Measurements from ENCODE around the gene MAT1A. TPM values are rescaled to one million over a fixed set of nuclear protein-coding genes. Genes with fewer than 3 reads are reported as not detected.
"Not testable (repeated sequence)": the region's sequence is repeated elsewhere in the genome, so short reads cannot be mapped to it uniquely, and the experiment has no call there.

MAT1A gene
- total RNA-seq, 4 donors from 2014 or later = not detected

DNA sequence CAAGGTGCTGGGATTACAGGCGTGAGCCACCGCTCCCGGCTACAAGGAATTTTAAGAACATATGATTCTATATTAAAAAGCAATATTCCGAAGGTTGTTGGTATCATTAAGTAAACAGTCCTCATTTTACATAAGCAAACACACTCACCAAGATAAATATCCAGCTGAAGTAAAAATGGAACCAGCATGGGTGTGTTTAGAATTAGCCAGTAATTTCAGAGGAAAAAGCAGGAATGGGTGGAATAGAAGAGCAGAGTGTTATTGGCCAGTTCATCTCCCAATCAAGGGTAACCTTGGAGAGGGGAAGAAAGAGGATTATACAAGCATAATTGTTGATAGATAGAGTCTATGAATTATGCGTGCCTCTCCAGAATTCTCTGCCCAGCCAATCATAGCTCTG, 31.7 kb upstream of the MAT1A start:
- ATAC-seq (ENCODE audit: low FRiP score) (no peak), DNase-seq (ENCODE audit: low spot score) (no peak)
- TF ChIP-seq, protein P1, sequence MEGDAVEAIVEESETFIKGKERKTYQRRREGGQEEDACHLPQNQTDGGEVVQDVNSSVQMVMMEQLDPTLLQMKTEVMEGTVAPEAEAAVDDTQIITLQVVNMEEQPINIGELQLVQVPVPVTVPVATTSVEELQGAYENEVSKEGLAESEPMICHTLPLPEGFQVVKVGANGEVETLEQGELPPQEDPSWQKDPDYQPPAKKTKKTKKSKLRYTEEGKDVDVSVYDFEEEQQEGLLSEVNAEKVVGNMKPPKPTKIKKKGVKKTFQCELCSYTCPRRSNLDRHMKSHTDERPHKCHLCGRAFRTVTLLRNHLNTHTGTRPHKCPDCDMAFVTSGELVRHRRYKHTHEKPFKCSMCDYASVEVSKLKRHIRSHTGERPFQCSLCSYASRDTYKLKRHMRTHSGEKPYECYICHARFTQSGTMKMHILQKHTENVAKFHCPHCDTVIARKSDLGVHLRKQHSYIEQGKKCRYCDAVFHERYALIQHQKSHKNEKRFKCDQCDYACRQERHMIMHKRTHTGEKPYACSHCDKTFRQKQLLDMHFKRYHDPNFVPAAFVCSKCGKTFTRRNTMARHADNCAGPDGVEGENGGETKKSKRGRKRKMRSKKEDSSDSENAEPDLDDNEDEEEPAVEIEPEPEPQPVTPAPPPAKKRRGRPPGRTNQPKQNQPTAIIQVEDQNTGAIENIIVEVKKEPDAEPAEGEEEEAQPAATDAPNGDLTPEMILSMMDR (IDR thresholded peaks at IDR 0.05) = no peak

DNA sequence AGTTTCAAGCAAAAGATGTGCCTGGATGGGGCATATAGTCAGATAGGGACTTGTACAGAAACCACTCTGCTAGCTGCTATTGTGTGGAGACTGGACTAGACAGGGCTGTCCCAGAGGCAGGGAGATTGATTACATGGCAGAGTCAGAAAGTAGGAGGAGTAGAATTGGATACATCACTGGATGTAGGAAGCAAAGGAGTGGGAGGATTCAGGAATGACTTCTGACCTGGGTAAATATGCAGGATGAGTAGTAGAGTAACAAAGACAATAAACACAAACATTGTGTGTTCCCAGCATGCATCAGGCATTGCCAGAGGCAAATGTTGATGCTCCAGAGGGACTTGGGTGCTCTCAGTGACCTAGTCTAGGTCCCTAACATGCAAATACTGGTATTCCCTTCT, 30.9 kb upstream of the MAT1A start:
- TF ChIP-seq, protein P1 (IDR thresholded peaks at IDR 0.05) = no peak
- ATAC-seq (ENCODE audit: low FRiP score) (no peak), DNase-seq (ENCODE audit: low spot score) (no peak)

DNA sequence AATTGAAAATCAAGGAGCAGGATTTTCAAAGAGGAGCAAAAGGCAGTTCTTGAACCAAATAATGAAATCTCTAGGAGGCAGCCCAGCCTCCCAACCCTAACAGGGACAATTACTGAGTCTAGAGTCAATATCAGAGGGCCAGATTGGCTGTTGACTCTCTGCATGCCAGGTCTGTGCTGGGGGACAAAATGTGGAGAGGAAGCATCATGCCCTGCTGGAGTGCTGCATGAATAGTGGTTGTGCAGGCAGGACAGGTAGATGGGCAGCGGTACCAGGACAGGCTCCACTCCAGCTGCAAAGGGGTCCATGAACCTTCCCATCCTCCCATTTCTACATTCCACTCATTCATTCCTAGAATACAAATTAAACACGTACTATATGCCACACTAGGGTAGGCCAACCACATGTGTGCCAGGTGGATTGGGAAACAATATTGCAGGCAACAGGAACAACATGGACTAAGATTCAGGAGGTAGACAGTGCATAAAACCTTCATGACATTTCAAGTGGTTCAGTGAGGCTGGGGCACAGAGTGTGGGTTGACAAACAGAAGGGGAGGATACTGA, 30.4 kb upstream of the MAT1A start:
- no peak for ATAC-seq (ENCODE audit: low FRiP score)
- no peak for DNase-seq (ENCODE audit: low spot score)
- TF ChIP-seq, protein P1 (IDR thresholded peaks at IDR 0.05) = no peak

DNA sequence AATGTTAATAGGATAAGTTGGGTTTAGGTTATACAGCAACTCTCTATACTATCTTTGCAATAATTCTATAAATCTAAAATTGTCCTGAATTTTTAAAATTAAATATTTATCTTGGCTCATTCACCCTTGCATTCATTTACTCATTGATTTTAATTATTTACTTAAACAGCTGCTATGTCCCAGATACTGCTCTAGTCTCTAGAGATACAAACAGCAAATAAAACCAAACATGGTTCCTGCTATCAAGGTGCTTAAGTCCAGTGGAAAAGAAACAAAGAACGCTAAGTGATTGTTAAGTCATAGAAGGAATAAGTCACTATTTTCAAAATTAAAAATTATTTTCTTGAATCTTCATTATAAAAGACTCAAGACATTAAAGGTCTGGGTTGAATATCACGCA, 29.9 kb upstream of the MAT1A start:
- ATAC-seq (ENCODE audit: low FRiP score) = no peak
- TF ChIP-seq, protein P1 (IDR thresholded peaks at IDR 0.05) = no peak

DNA sequence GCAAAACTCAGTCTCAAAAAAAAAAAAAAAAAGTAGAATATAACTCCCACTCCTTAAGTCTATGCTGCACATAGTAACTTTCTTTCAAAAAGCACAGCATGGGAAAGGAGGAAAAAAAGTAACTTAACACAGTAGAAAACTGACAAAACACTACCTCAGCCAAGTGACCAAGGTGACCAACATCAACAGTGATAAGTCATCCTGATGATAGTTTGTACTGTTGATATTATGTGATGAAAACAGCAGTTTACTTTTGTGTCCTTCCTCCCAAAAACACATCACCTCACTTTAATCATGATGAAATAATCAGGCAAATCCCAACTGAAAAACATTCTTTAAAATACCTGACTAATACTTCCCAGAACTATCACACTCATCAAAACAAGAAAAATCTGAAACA, 29.3 kb upstream of the MAT1A start:
- TF ChIP-seq, protein P1 (IDR thresholded peaks at IDR 0.05) = no peak
- DNase-seq (ENCODE audit: low spot score) (no peak), ATAC-seq (ENCODE audit: low FRiP score) (no peak)

More for the DNA sequence above, 29.9 kb upstream of the MAT1A start:
- no peak for DNase-seq (ENCODE audit: low spot score)

DNA sequence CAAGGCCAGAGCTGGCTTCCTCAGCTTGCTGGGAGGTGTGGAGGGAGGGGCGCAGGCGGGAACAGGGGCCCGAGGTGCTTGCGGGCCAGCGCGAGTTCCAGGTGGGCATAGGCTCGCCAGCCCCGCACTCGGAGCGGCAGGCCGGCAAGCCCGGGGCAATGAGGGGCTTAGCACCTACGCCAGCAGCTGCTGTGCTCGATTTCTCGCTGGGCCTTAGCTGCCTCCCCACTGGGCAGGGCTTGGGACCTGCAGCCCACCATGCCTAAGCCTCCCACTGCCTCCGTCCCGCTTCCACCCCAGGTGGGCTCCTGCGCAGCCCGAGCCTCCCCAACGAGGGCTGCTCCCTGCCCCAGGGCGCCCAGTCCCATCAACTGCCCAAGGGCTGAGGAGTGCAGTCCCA, 25.9 kb upstream of the MAT1A start:
- DNase-seq (ENCODE audit: low spot score) (no peak), ATAC-seq (ENCODE audit: low FRiP score) (no peak)
- TF ChIP-seq, protein P1 (IDR thresholded peaks at IDR 0.05) = no peak

DNA sequence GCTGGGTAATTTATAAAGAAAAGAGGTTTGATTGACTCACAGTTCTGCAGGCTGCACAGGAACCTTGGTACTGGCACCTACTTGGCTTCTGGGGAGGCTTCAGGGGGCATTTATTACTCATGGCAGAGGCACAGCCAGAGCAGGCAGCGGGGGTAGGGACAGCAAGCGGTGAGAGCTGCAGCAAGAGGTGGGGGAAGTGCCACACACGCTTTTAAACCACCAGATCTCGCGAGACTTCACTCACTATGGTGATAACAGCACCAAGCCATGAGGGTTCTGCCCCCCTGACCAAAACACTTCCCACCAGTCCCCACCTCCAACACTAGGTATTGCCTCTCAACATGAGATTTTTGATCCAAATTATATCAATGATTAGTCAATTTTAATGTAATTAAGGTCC, 24.1 kb upstream of the MAT1A start:
- DNase-seq (ENCODE audit: low spot score) (no peak), ATAC-seq (ENCODE audit: low FRiP score) (no peak)
- TF ChIP-seq, protein P1 (IDR thresholded peaks at IDR 0.05) = no peak

DNA sequence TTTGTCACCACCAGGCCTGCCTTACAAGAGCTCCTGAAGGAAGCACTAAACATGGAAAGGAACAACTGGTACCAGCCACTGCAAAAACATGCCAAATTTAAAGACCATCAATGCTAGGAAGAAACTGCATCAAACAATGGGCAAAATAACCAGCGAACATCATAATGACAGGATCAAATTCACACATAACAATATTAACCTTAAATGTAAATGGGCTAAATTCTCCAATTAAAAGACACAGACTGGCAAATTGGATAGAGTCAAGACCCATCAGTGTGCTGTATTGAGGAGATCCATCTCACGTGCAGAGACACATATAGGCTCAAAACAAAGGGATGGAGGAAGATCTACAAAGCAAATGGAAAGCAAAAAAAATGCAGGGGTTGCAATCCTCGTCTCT, 16.5 kb upstream of the MAT1A start:
- DNase-seq (ENCODE audit: low spot score); ATAC-seq (ENCODE audit: low FRiP score): not testable (repeated sequence)
